Prostate gland (tissue), 2 donors: ENCODE data around the gene SDC1.

Experiments used
- POLR2A ChIP-seq: fragments of 450-650 bp; IDR thresholded peaks from one replicate; pipeline ENCODE4 v1.6.1; 2016; ENCODE audit warnings: antibody characterized with exemption, mild to moderate bottlenecking
- TF ChIP-seq, protein P1 (sequence below), 4 experiments: fragments of 200-600 bp in 2 of 4; fragments of 450-650 bp in 2 of 4; sonication (generic) in 2 of 4; IDR thresholded peaks; 1 replicate in 3 of 4; 2 replicates in 1 of 4; pipeline ENCODE4 v1.5.1; 2016 to 2019; ENCODE audit warnings: antibody characterized with exemption in 4 of 4, mild to moderate bottlenecking in 2 of 4, moderate library complexity in 2 of 4

DNA sequence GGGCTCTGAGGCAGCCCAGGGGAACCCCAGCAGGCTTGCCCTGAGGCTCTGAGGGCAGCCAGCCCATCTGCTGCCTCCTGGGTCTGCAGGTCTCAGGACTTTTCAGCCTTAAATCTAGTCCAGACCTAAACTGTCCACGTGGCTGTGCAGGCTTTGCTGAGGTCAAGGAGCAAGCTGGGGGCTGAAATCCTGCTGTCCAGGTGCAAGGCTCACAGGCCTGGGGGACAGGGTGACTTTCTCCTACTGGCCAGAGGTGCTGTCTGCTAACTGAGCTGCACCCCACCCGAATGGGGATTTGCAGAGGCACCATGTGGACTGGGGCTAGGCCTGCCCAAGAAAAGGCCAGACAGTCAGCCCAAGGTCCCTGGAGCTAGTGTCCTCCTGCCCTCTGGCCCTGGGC is 32.1 kb downstream of the SDC1 start:
- no peak for TF ChIP-seq POLR2A
- TF ChIP-seq, protein P1, sequence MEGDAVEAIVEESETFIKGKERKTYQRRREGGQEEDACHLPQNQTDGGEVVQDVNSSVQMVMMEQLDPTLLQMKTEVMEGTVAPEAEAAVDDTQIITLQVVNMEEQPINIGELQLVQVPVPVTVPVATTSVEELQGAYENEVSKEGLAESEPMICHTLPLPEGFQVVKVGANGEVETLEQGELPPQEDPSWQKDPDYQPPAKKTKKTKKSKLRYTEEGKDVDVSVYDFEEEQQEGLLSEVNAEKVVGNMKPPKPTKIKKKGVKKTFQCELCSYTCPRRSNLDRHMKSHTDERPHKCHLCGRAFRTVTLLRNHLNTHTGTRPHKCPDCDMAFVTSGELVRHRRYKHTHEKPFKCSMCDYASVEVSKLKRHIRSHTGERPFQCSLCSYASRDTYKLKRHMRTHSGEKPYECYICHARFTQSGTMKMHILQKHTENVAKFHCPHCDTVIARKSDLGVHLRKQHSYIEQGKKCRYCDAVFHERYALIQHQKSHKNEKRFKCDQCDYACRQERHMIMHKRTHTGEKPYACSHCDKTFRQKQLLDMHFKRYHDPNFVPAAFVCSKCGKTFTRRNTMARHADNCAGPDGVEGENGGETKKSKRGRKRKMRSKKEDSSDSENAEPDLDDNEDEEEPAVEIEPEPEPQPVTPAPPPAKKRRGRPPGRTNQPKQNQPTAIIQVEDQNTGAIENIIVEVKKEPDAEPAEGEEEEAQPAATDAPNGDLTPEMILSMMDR (IDR thresholded peaks at IDR 0.05) = no peak
